NCI-H345 (cell line): ENCODE measurements around the gene SMAD3.
A peak's percentile ranks its signal among the peaks of the same experiment; 100 is the strongest.

Experiments
- DNase-seq: peaks from one replicate; lab custom pipeline; 2025; lab: John Stamatoyannopoulos, UW

The SMAD3 gene

DNA sequence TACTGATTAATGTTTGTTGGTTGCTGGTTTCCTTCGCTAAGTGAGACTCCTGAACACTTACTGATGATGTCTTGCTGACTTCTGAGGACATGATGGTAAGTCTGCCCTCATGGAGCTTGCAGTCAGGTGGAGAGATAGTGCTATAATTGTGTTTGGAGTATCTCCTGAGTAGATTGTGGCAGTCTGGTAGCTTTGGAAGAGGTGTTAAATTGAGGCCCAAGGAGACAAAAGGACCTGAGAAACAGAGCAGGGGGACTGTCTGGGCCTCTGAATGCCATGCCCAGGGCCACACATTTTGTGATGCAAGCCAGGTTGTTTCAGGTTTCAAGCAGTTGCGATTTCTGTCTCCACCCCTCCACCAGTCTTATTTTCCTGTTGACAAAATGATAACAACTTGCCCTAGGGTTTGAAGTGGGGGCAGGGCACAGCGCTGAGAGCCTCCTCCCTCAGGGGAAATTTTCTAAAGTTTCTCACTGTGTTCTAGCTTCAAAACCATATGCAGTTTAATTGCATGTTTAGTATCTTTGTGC, 16.7 kb downstream of the SMAD3 start:
- DNase-seq: no peak

DNA sequence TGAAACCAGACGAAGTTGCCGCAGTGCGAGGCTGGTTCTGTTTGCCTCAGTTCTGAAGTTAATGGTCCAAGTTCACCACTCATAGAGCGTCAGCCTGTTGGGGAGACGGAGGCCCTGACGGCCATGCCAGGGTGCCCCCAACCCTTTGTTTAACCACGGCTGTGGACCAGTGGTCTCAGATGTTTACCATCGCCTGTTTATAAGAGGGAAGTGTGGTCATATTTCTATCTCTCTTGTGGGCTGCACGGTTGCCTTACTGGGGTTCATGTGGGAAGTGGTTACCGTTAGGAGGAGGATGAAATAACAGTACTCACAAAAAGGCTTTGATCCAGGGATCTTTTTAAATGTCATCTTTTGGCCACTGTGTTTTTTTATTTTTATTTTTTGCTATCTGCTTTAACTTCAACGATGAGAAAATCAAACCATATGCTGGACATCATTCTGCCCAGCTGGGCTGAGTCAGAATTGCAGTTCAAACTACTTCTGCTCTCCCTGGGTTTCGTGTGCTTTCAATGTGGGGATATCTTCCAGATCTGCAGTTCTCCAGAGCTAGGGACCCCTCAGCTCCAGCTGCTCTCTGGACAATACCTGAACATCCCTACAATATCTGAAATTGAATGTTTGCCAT, 17.8 kb downstream of the SMAD3 start:
- no peak for DNase-seq

DNA sequence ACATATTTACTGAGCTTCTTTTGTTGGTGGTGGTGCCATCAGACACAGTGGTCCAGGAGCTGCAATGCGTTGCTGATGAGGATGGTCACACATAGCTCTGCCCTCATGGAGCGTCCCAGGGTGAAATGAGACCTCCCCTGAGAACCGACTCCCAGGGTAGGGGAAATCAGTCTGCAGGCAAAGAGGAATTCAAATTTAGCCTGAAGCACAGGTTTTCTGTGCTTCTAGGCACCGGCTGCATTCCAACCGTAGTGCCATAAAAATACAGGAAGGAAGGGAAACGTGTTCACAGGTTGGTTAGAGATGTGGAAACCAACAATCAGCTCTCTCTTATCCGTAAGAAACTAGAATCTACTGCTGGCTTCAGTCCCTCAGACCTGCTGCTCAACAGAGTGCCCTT, 19.2 kb downstream of the SMAD3 start:
- DNase-seq: no peak

DNA sequence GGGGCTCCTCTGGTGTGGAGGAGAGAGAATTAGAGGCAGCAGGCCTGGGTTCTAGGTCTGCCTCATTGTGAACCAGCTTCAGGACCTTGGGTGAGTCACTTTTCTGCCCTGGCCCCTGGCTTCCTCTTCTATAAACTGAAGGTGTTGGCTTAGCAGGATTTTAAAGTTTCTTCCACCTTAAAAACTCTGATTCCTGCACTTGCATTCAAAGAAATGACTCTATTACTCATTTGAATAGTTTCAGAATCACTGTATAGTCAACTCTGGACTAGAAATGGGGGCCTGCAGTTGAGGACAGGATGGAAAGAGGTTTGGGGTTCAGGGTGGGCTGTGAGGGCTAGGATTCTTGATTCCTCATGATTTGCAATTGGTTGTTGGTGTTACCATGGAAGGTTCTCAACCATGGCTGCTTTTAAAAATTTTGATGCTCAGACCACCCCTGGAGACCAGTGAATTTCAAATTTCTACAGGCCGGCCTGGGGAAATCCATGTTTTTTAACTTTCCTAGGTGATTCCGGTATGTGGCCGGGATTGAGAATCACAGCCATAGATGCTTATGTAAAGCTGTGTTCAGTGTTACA, 19.9 kb downstream of the SMAD3 start:
- no peak for DNase-seq

DNA sequence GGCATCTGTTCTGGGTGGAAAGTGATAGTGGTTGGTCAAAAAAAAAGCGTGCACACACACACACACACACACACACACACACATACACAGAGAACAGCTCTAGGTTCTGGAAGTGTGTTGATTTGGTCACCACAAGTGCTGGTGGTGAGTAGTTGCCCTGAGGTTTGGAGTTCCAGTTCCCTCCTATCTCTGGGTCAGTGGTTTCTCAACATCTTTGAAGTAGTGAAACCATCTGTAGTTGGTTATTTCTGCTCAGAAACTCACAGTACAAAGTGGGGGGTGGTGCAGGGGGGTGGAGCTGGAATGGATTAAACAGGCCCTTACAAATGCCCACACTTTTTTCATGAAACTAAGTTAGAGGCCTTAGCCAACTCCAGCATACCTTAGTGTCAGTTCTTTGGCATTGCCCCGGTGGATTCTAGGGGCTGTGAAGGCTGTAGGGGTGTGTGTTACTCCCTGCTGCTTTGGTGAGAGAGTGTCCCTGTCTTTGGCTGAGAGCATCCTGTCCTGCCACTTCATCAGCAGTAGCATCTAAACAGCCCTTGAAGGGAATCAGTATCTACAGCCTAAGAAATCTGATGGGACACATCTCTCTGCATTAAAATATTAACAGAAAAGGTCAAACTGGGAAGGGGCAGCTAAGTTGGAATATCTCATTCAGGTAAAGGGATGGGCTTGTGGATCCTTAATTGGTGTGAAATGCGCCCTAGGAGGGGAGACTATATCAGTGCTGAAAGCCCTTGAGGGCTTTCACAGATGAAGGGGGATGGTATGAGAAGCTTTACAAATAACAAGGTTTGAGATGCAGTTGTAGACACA, 20.6 kb downstream of the SMAD3 start:
- no peak for DNase-seq

DNA sequence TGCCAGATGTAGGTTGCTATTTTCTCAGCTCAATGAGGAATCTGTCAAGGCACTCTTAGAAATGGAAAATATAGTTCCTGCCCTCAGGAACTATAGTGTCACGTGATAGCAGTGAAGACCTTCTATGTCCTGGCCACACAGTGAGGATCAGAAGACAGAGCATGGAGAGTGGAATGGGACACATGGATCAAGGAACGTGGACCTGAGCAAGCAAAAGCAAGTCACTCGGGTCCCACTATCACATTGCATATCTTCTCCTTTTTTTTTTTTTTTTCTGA, 21.2 kb downstream of the SMAD3 start:
- DNase-seq: no peak

DNA sequence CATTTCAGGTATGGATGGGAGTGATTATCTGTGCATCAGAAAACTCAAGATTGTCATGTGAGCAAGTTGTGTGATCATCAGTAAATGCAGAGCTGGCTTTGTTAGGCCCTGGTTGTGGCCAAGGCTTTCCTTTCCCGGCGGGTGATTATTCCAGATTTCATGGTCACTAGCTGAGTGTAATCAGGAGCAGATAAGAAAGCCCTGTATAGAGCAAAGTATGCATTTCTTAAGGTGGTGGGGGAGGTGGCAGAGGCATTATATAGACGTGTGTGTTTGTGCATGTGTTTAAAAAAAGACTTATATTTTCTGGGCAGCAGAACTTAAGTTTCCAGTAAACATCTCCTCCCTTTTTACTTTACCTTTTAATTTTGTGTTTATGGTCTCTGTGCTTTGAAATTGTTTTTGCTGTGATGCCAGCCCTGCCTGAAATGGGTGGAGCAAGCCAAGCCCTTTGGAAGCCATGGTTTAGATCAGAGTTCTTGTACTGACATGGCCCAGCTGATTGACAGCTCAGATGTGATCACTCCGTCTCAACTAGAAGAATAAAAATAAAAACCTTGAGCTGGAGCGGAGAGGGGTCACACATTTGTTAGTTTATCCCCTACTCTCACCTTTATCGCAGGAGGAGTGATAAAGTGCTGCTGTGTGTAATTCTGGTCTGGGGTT, 22.2 kb downstream of the SMAD3 start:
- no peak for DNase-seq

DNA sequence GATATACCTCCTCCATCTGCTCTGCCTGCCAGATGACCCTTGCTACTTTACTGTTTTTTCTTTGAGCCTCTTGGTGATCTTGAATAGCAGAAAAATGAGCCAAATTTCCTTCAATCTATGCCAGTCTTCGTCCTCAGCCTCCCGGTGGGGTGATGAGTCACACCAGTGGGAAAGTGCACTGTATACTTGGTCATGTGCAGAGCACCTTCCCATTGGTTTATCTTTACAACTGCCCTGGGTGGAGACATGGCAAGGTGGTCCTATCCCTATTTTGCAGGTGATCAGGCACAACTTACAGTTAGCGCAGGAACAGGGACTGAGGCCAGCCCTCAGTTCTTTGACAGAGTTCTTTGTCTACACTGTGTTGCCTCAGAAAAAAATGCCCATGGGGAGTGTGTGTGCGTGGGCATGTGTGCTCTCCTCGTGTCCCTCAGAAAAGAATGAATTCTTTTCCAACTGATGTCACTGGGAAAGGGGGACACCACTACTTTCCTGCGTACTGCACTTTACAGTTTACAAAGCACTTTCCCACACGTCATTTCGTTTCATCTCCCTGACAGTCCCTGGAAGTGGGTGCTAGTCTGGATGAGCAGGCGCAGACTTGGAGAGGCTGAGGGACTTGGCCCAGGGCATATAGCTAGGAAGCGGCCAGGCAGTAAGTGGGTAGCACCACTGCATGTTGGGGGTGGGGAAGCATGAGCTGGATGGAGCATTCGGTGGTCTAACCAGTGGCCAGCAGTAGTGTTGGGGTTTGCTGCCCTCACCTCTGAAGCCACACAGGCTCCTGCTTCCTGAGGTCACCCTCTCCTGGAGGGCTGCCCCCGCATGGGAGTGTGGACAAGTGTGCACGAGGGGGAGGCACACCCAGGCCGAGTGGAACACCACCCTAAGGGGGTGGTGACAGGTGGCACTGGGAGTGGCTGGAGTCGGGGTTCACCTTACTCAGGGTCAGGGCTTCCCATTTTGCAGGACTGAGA, 24.1 kb downstream of the SMAD3 start:
- no peak for DNase-seq

DNA sequence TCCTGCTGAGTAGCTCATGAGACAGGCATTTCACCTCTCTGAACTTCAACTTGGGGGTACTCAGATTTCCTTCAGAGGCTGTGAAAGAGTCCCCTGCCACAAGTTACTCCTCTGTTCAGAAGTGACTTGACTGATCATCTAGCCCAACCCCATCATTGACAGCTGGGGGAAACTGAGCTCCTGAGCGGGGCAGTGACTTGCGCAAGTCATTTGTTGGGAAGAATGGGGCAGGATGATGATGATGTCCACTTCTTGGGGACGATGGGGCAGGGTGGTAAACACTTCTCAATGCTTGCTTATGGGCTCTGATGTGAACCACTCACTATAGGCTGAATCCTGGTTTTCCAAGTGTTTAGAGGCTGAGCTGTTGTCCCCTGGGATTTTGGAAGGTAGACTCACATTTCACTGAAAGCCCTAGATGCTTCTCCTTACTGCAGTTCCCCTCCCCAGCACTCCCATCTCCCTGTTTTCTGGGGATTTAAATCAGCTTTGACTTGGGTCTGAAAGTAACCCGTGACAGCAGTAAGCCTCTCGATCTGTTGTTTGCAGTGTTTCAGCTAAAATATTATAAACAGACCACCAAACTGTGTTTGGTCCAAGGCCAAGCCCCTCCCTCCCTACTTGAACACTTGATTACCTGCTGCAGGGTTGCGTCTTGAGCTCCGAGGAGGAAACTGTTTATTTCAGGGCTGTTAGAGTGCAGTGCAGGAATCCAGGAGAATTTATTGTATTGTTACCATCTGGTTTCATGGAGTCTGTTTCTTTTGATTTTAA, 25.1 kb downstream of the SMAD3 start:
- no peak for DNase-seq

DNA sequence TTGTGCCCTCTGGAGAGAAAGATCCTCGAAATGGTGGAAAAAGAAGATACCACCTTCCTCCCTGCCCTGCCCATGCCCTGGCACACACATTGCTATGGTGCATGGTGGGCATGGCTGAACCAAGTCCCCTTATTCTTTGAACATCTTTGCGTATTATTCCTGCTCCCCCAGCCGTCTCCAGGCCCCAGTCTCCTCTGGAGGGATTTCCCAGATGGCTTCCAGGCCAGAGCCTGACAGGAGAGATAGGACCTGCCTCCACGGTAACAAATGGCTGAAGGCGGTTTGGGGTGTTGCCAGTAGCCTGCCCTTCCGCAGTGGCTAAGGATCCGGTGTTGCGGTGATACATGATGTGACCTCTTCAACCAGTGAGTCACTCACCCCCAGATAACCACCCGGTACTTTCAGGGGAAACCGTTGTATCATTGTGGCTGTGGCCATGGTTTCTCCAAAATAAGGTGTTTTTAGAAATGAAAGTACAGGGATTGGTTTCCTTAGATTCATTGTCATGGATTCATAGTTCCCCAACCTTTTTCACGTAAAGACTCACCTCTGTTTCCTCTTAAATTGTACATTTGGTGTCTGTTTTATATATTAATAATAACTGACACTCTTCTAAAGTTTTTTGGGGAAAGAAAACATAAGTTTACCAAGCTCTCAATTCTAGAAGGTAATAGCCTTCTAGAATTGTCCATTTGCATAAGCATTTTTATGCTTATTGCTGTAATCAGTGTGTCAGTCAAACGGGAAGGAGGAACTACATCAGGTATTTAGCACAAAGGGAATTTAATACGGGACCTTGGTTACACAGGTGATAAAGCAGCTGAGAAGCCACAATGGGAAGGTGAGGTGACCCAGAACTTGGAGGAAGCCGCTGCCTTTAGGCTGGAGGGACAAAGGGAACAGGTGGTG, 25.9 kb downstream of the SMAD3 start:
- DNase-seq: no peak

DNA sequence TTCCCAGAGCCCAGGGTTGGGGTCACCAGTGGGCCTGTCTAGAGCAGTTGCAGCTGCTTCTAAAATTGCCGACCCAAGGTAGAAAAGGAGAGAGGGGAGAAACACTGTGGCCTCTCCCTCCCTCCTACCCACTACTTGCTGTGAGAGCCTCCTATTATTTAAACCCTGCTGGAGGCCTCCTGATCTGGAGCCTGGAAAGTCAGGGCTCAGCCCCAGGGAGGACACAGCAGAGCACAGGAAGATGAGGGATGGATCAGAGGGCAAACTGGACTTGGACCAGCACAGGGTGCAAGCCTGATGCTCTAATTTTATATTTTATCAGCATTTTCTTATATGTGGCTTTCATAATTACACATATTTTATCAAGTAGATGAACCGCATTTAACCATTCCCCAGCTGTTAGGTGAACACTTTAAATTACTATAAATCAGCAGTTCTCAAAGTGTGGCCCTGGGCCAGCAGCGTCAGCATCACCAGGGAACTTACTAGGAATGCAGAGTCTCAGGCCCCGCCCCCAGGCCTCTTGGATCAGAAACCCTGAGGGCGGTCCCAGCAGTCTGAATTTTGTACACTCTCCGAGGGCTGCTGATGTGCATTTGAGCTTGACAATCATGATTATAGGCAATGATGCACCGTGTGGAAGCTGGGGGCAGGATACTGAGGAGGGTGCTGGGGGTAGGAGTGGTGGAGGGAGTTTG, 26.7 kb downstream of the SMAD3 start:
- peak; percentile 10 for DNase-seq

DNA sequence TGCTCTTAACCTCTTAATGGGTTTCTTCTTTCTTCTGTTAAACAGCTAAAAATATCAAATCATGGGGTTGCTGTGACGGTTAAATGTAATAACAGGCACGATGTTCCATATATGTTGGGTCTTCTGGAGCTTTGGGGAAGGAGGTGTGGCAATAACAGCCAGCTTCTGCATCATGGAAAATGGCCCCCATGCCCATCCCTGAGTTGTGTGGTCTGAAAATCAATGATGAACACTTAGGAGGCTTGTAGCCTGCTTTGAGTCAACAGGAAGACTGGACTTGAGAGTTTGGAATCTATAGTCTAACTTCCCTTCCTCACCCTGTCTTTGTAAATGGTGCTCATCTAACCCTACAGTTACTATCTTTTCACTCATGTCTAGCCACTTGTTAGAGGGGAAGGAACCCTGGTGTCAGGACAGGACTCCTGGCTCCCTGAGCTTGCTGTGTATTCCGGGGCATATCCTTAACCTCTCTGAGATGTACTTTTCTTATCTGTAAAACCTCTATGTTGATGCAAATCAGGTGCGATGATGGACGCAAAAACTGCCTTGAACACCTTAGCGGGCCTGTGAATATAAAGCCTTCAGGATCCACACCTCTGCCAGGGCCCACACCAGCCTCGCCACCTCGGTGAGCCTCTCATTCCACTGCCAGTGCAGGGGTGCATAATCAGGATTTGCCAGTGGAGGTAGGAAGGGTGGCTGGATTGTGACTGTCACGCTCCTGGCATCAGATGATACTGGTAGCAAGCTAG, 27.5 kb downstream of the SMAD3 start:
- no peak for DNase-seq

DNA sequence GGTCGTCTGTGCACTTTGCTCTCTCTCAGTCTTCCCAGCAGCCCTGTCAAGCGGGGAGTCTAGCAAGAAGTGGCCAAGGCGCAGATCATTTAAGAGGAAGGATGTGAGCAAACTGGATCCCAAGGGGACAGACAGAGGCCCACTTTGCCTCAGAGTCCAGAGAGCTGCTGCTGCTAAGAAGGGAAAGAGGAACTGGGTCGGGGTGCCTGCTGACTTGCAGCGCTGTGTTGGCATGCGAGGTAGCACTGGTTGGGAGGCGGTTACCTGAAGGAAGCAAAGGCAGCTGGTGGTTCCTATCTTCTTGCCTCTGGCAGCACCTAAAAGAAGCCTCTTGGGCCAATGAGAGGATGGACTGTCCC, 28.1 kb downstream of the SMAD3 start:
- DNase-seq: no peak

DNA sequence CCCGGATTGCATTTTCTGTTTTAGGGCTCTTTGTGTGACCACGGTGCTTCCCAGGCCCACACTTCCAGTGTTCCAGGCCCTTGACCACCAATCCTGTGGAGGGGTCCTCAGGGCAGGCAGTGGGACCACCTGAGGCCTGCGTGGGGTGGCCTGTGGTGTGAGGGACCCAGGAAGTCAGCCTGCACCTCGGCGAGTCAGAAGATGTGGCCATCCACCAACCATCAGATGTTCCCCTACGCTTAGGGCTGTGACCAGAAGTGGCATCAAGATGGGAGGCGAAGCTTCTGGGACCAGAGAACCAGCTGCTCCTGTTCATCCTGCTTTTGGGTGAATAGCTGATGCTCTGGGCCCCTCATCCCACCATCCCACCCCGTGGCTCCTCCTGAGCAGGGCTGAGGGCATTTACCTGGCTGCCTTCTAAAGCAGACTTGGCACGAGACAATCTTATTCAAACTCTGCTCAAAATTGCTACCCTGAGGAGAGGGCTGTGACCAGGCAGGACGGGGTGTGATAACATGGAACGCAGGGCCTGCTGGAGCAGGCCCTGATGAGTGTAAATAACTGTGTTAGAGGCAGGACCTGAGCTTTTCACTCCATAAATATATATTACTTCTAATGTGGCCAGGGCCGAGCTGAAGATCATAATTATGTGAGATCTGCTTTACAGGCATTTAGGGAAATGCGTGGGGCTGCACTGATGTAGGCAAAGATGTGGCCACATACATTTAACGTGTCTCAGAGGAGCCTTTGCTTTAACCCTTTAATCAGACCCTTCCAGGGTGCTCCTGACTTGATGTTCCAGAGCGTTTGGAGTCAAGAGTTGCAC, 28.8 kb downstream of the SMAD3 start:
- no peak for DNase-seq

DNA sequence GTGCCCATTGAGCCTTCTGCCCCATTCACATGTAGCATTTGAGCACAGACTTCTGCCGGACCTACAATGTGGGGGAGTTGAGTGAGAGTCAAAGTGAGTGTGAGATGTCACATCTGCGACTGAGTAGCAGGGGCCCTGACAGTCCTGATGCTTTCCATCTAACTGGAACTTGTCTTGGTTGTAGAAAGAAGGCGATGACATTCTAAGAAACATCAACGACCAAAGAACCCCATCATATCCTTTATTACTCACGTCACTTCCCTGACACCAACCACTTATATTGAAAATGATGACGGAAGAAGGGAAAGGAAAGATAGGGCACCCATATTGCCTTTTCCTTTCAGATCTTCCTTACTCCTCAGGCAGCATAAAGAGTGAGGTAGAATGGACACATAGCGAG, 30.5 kb downstream of the SMAD3 start:
- no peak for DNase-seq

DNA sequence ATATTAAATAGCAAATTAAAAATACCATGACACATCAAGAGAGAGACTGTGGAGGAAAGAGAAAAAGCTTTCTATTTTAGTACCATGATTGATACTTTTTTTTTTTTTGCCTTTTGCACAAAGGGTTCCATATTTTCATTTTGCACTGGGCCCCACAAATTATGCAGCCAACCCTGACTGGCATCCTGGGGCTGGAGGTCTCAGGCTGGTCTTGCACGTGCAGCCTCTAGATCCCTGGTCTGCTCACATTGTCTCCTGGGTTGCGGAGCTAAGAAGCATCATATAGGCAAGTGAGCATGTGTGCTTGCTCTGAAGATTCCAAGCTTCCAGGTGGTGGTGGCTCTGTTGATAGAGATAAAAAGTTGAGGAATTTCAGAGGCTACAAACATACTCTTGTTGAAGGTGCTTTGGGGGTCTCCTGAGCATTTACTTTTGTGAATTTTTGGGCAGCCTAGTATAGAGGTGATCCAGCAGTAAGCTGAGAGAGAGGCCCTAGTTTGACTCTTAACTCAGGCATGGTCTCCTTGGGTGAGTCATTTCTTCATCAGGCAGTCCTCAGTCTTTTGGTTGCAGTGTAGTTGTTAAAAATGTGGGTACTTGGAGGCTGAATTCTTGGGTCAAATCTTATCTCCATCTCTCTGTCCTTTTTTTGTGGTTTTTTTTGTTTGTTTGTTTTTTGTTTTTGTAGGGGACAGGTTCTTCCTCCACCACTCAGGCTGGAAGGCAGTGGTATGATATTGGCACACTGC, 31.3 kb downstream of the SMAD3 start:
- no peak for DNase-seq

DNA sequence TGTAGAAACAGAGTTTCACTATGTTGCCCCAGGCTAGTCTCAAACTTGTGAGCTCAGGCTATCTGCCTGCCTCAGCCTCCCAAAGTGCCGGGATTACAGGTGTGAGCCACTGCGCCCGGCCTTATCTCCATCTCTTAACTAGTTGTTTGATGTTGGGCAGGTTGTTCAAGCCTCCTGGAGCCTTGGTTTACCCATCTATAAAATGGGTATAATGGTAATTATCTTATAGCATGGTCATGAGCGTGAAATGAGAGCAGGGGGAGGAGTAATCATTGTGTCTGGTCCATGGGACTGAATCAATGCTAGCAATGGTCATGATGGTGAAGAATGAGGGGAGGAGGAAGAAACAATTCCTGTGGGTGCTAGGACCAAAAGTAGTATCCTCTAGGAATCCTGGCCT, 32.0 kb downstream of the SMAD3 start:
- no peak for DNase-seq
